NT2/D1 (cell line): Measurements from ENCODE around the gene RAB33B.

Experiments used
- SUZ12 ChIP-seq: IDR thresholded peaks from 2 replicates; pipeline ENCODE4 v1.6.1; 2011; ENCODE audit not compliant: insufficient read length, insufficient read depth; ENCODE audit errors: extremely low read depth
- YY1 ChIP-seq: IDR thresholded peaks from 2 replicates; pipeline ENCODE4 v1.6.1; 2011; ENCODE audit not compliant: insufficient read length, insufficient read depth
- ZNF274 ChIP-seq: IDR thresholded peaks from 2 replicates; pipeline ENCODE4 v1.6.1; 2011; ENCODE audit warnings: mild to moderate bottlenecking, low read depth, low read length

GRCh38 chr4:139501927-139502899 is 48.3 kb downstream of the RAB33B start:
- TF ChIP-seq ZNF274: no peak
- TF ChIP-seq YY1: no peak
- TF ChIP-seq SUZ12: no peak
